A549 (cell line): ENCODE results near the gene TFCP2L1. TPM values are rescaled to one million over a fixed set of nuclear protein-coding genes. Genes with fewer than 3 reads are reported as not detected.

ENCODE experiments used
- ATAC-seq, 2 experiments: fragments of 200-7000 bp in 1 of 2; fragments of >200 bp in 1 of 2; cut with Nextera tagmentation in 1 of 2; cut with Tn5 transposase in 1 of 2; 3 replicates each; pipeline versions ENCODE4 v1.8.0 to v1.9.1; 2018 to 2020; ENCODE audit warnings: mild to moderate bottlenecking in 1 of 2, moderate library complexity in 1 of 2
- CTCF ChIA-PET: fragments of 300-600 bp; sonication (Branson Sonifier 250); formaldehyde crosslinking; extraction: SDS; loops from one replicate; lab custom pipeline; 2021; ENCODE audit warnings: antibody characterized with exemption, inconsistent platforms; lab: Yijun Ruan, JAX
- POLR2A ChIA-PET: fragments of 350-600 bp; formaldehyde crosslinking; extraction: SDS; loops from one replicate; lab custom pipeline; 2021; ENCODE audit warnings: antibody characterized with exemption, inconsistent platforms; lab: Yijun Ruan, JAX
- DNase-seq, 2 experiments: peaks; one replicate each; pipeline versions ENCODE4 v3.0.0 to v3.0.0-alpha.2; 2011 to 2016; ENCODE audit warnings: low read depth in 1 of 2, low spot score in 1 of 2
- FAIRE-seq: peaks from 2 replicates; lab custom pipeline; 2011; peaks lifted over from hg19 to GRCh38; lab: Jason Lieb, UNC
- H3K27ac ChIP-seq, 2 experiments: fragments of >200 bp; sonication (Bioruptor Twin); formaldehyde crosslinking; 3 replicates each; pipeline ENCODE4 v1.5.1; 2016 to 2017
- H3K4me1 ChIP-seq: fragments of >200 bp; sonication (Bioruptor Twin); formaldehyde crosslinking; 3 replicates; pipeline ENCODE4 v1.6.1; 2016
- H3K4me2 ChIP-seq: fragments of >200 bp; sonication (Bioruptor Twin); formaldehyde crosslinking; 3 replicates; pipeline ENCODE4 v1.6.1; 2016
- H3K4me3 ChIP-seq: fragments of >200 bp; sonication (Bioruptor Twin); formaldehyde crosslinking; 3 replicates; pipeline ENCODE4 v1.5.1; 2016
- H3K9me3 ChIP-seq: fragments of >200 bp; sonication (Bioruptor Twin); formaldehyde crosslinking; 3 replicates; pipeline ENCODE4 v1.6.1; 2016
- CBX8 ChIP-seq: fragments of 200-600 bp; sonication (generic); IDR thresholded peaks from 2 replicates; pipeline ENCODE4 v1.6.1; 2016
- CHD4 ChIP-seq: fragments of 200-600 bp; sonication (generic); IDR thresholded peaks from 2 replicates; pipeline ENCODE4 v1.6.1; 2016; ENCODE audit warnings: antibody characterized with exemption, mild to moderate bottlenecking, borderline replicate concordance
- EHMT2 ChIP-seq: fragments of 200-600 bp; sonication (generic); IDR thresholded peaks from 2 replicates; pipeline ENCODE4 v1.6.1; 2016; ENCODE audit warnings: antibody characterized with exemption, low read depth, mild to moderate bottlenecking, moderate library complexity
- HOXB5 ChIP-seq: fragments of 250-450 bp; sonication (Bioruptor Pico); IDR thresholded peaks from 2 replicates; pipeline ENCODE4 v1.5.0; 2020; ENCODE audit warnings: mild to moderate bottlenecking, moderate library complexity
- JUN ChIP-seq, 2 experiments: fragments of >200 bp; sonication (Bioruptor Twin); formaldehyde crosslinking; IDR thresholded peaks; 2 replicates in 1 of 2; 3 replicates in 1 of 2; pipeline ENCODE4 v1.6.1; 2016 to 2017
- JUNB ChIP-seq: fragments of >200 bp; sonication (Bioruptor Twin); formaldehyde crosslinking; IDR thresholded peaks from 2 replicates; pipeline ENCODE4 v1.6.1; 2016
- KDM5A ChIP-seq: fragments of 200-600 bp; sonication (generic); IDR thresholded peaks from 2 replicates; pipeline ENCODE4 v1.6.1; 2016; ENCODE audit warnings: antibody characterized with exemption, mild to moderate bottlenecking
- MAFK ChIP-seq: fragments of 450-650 bp; IDR thresholded peaks from 2 replicates; pipeline ENCODE4 v1.6.1; 2014; ENCODE audit not compliant: partially characterized antibody
- MAZ ChIP-seq: fragments of 150-350 bp; IDR thresholded peaks from 2 replicates; pipeline ENCODE4 v1.6.1; 2014; ENCODE audit warnings: antibody characterized with exemption, low read depth, low read length, borderline replicate concordance
- MYC ChIP-seq: IDR thresholded peaks from 2 replicates; pipeline ENCODE4 v1.6.1; 2012; ENCODE audit warnings: mild to moderate bottlenecking, inconsistent platforms, low read length, improper control_type of control experiment, borderline replicate concordance
- NPAS2 ChIP-seq: fragments of 250-450 bp; sonication (Bioruptor Pico); IDR thresholded peaks from 2 replicates; pipeline ENCODE4 v1.8.0; 2022; ENCODE audit warnings: mild to moderate bottlenecking, moderate library complexity, borderline replicate concordance
- PHF8 ChIP-seq: fragments of 200-600 bp; sonication (generic); IDR thresholded peaks from 2 replicates; pipeline ENCODE4 v1.6.1; 2016; ENCODE audit warnings: low read depth, mild to moderate bottlenecking, antibody characterized with exemption, moderate library complexity, borderline replicate concordance
- POLR2A ChIP-seq: IDR thresholded peaks from 2 replicates; pipeline ENCODE4 v1.6.1; 2012; ENCODE audit warnings: mild to moderate bottlenecking, low read length
- POLR2AphosphoS2 ChIP-seq: conservative IDR thresholded peaks from 2 replicates; pipeline ENCODE4 v1.6.1; 2012; ENCODE audit warnings: low read length, improper control_type of control experiment, inconsistent platforms
- RARB ChIP-seq: fragments of 250-450 bp; sonication (Bioruptor Pico); IDR thresholded peaks from 2 replicates; pipeline ENCODE4 v1.8.0; 2021; ENCODE audit warnings: mild to moderate bottlenecking, moderate library complexity
- ZNF302 ChIP-seq: fragments of 250-450 bp; sonication (Bioruptor Pico); IDR thresholded peaks from 2 replicates; pipeline ENCODE4 v1.9.0; 2021; ENCODE audit warnings: inconsistent platforms, mild to moderate bottlenecking, moderate library complexity
- WGBS: methylation state at CpG from one replicate; pipeline ENCODE4 v1.1.6; 2017; ENCODE audit errors: missing lambda C conversion rate; 5-methylcytosine and 5-hydroxymethylcytosine counted together
- polyA plus RNA-seq, 4 experiments: library from polyadenylated mRNA; depleted of rRNA in 3 of 4; stranded (reverse); fragments of >200 nt; fragmentation: RNase III in 1 of 4; extraction: RNeasy Plus Mini Kit Qiagen cat#74134 plus additional on column Dnase treatment in 1 of 4; gene quantifications; 2 replicates in 3 of 4; 3 replicates in 1 of 4; pipeline ENCODE4 v1.2.3, GENCODE V29; 2011 to 2017
- TF ChIP-seq, protein P1 (sequence below): fragments of 150-350 bp; IDR thresholded peaks from 2 replicates; pipeline ENCODE4 v1.6.1; 2014; ENCODE audit warnings: low read depth, mild to moderate bottlenecking, low read length
- TF ChIP-seq, protein P2 (sequence below): fragments of 200-600 bp; sonication (generic); IDR thresholded peaks from 2 replicates; pipeline ENCODE4 v1.6.1; 2016; ENCODE audit warnings: antibody characterized with exemption, mild to moderate bottlenecking, moderate library complexity
- TF ChIP-seq, protein P3 (sequence below): fragments of >200 bp; sonication (Bioruptor Twin); formaldehyde crosslinking; IDR thresholded peaks from 2 replicates; pipeline ENCODE4 v1.6.1; 2016

The TFCP2L1 gene
- polyA plus RNA-seq, 2 of the 4 experiments (the other 2 are of a cell fraction) = 1.3 to 3.1 TPM

- TF ChIP-seq, protein P1, sequence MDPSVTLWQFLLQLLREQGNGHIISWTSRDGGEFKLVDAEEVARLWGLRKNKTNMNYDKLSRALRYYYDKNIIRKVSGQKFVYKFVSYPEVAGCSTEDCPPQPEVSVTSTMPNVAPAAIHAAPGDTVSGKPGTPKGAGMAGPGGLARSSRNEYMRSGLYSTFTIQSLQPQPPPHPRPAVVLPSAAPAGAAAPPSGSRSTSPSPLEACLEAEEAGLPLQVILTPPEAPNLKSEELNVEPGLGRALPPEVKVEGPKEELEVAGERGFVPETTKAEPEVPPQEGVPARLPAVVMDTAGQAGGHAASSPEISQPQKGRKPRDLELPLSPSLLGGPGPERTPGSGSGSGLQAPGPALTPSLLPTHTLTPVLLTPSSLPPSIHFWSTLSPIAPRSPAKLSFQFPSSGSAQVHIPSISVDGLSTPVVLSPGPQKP = no peak
- TF ChIP-seq PHF8 = no peak
- TF ChIP-seq MAZ = no peak
- TF ChIP-seq MAFK = no peak
- TF ChIP-seq, protein P2, sequence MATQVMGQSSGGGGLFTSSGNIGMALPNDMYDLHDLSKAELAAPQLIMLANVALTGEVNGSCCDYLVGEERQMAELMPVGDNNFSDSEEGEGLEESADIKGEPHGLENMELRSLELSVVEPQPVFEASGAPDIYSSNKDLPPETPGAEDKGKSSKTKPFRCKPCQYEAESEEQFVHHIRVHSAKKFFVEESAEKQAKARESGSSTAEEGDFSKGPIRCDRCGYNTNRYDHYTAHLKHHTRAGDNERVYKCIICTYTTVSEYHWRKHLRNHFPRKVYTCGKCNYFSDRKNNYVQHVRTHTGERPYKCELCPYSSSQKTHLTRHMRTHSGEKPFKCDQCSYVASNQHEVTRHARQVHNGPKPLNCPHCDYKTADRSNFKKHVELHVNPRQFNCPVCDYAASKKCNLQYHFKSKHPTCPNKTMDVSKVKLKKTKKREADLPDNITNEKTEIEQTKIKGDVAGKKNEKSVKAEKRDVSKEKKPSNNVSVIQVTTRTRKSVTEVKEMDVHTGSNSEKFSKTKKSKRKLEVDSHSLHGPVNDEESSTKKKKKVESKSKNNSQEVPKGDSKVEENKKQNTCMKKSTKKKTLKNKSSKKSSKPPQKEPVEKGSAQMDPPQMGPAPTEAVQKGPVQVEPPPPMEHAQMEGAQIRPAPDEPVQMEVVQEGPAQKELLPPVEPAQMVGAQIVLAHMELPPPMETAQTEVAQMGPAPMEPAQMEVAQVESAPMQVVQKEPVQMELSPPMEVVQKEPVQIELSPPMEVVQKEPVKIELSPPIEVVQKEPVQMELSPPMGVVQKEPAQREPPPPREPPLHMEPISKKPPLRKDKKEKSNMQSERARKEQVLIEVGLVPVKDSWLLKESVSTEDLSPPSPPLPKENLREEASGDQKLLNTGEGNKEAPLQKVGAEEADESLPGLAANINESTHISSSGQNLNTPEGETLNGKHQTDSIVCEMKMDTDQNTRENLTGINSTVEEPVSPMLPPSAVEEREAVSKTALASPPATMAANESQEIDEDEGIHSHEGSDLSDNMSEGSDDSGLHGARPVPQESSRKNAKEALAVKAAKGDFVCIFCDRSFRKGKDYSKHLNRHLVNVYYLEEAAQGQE = no peak
- no peak for TF ChIP-seq HOXB5
Observed at GRCh38 chr2:121200011-121200347, 85.0 kb downstream of the TFCP2L1 start (continued).

- no peak for TF ChIP-seq POLR2AphosphoS2
- no peak for TF ChIP-seq NPAS2 (CRISPR knock-in tag)
- TF ChIP-seq ZNF302 (CRISPR knock-in tag) = no peak
- ATAC-seq (no peak), DNase-seq (no peak), FAIRE-seq (no peak)
- Histone ChIP-seq H3K9me3 (no peaks in the 10 kb centered on the region), H3K4me2 (no peak overlapping the region), H3K4me1 (peaks cover 12% of the 10 kb centered on the region; the same call in 2 of the 3 replicates), H3K4me3 (no peak overlapping the region), H3K27ac (peak overlapping the region in 1 of 2 experiments; percentile 49; a peak in 1 of 6 replicates)
- ChIA-PET CTCF (interaction anchor here (1.2 kb wide), 1 partner anchor 71 kb away, joined by 4 read pairs; no protein-coding TSS in a partner anchor), POLR2A (no interaction called here)
- 80% methylated on average over 10 of the region's 10 CpGs for WGBS
Observed at GRCh38 chr2:121199281-121200010, 85.6 kb downstream of the TFCP2L1 start.

- ChIA-PET CTCF (interaction anchor here (0.6 to 1.1 kb wide), 2 partner anchors 42 to 124 kb away, joined by 3 read pairs; no protein-coding TSS in a partner anchor), POLR2A (no interaction called here)
- 64% methylated on average over 19 of the region's 19 CpGs for WGBS
- FAIRE-seq = no peak
- no peaks in the 10 kb centered on the region for H3K9me3 ChIP-seq
- peak overlapping the region; percentile 27; the same call in 1 of the 3 replicates for H3K4me2 ChIP-seq
- DNase-seq = peak in 1 of 2 experiments; percentile 23
- no peak for TF ChIP-seq JUN (IDR thresholded peaks at IDR 0.05)
- no peak for TF ChIP-seq EHMT2
- TF ChIP-seq, protein P1 = no peak
- TF ChIP-seq JUNB = no peak
- TF ChIP-seq CBX8 = no peak
- TF ChIP-seq, protein P3, sequence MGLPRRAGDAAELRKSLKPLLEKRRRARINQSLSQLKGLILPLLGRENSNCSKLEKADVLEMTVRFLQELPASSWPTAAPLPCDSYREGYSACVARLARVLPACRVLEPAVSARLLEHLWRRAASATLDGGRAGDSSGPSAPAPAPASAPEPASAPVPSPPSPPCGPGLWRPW = no peak
- TF ChIP-seq ZNF302 (CRISPR knock-in tag) = no peak
- no peak for TF ChIP-seq RARB (CRISPR knock-in tag)
- no peak for TF ChIP-seq MYC
- TF ChIP-seq KDM5A = no peak
- TF ChIP-seq MAZ = no peak
- TF ChIP-seq CHD4 = no peak
- no peak for TF ChIP-seq POLR2A
- peak overlapping the region; percentile 47 to 70; a peak in 1 of 6 replicates for H3K27ac ChIP-seq
- H3K4me3 ChIP-seq = no peak overlapping the region
- ATAC-seq = peak; percentile 68 to 81
- H3K4me1 ChIP-seq = peaks cover 12% of the 10 kb centered on the region; the same call in 2 of the 3 replicates
Observed at GRCh38 chr2:121197369-121198091, 87.5 kb downstream of the TFCP2L1 start.
